GM19240 (cell line): Measurements from ENCODE around the gene ATXN10.
"Not testable (repeated sequence)": the region's sequence is repeated elsewhere in the genome, so short reads cannot be mapped to it uniquely, and the experiment has no call there.

Experiments
- DNase-seq: peaks from one replicate; pipeline ENCODE4 v3.0.0; 2011; ENCODE audit warnings: low spot score; ENCODE audit not compliant: insufficient read length

Gene ATXN10

GRCh38 chr22:45709060-45709739 is 37.6 kb downstream of the ATXN10 start:
- DNase-seq = no peak

- DNase-seq = no peak
Observed at GRCh38 chr22:45709866-45710265, 38.2 kb downstream of the ATXN10 start.

- no peak for DNase-seq
Observed at GRCh38 chr22:45710469-45710868, 38.8 kb downstream of the ATXN10 start.

GRCh38 chr22:45714390-45714789 is 42.8 kb downstream of the ATXN10 start:
- not testable (repeated sequence) for DNase-seq

- no peak for DNase-seq
Observed at GRCh38 chr22:45717789-45718188, 46.2 kb downstream of the ATXN10 start.

- no peak for DNase-seq
Observed at GRCh38 chr22:45718391-45718790, 46.8 kb downstream of the ATXN10 start.

GRCh38 chr22:45720839-45721378 is 49.3 kb downstream of the ATXN10 start:
- no peak for DNase-seq

GRCh38 chr22:45722006-45722405 is 50.4 kb downstream of the ATXN10 start:
- no peak for DNase-seq

GRCh38 chr22:45726081-45726480 is 54.4 kb downstream of the ATXN10 start:
- no peak for DNase-seq

GRCh38 chr22:45731041-45731797 is 59.6 kb downstream of the ATXN10 start:
- no peak for DNase-seq

GRCh38 chr22:45731798-45732495 is 60.3 kb downstream of the ATXN10 start:
- DNase-seq = no peak

- DNase-seq = no peak
Observed at GRCh38 chr22:45735273-45735672, 63.6 kb downstream of the ATXN10 start.

- DNase-seq = no peak
Observed at GRCh38 chr22:45738206-45738605, 66.6 kb downstream of the ATXN10 start.

GRCh38 chr22:45740236-45740635 is 68.6 kb downstream of the ATXN10 start:
- no peak for DNase-seq

- no peak for DNase-seq
Observed at GRCh38 chr22:45742866-45743450, 71.3 kb downstream of the ATXN10 start.

GRCh38 chr22:45743687-45744086 is 72.1 kb downstream of the ATXN10 start:
- DNase-seq = no peak

GRCh38 chr22:45744442-45744841 is 72.8 kb downstream of the ATXN10 start:
- DNase-seq = no peak

GRCh38 chr22:45750626-45751025 is 79.0 kb downstream of the ATXN10 start:
- no peak for DNase-seq

GRCh38 chr22:45752036-45752435 is 80.4 kb downstream of the ATXN10 start:
- DNase-seq = no peak

- no peak for DNase-seq
Observed at GRCh38 chr22:45754822-45755221, 83.2 kb downstream of the ATXN10 start.

GRCh38 chr22:45756558-45756957 is 84.9 kb downstream of the ATXN10 start:
- DNase-seq = no peak

GRCh38 chr22:45757068-45757467 is 85.4 kb downstream of the ATXN10 start:
- no peak for DNase-seq
